Stimulated activated naive B cell treated with anti-CD40 and anti-IgM and Interleukin-4, amounts not matched to agents 10 μg/mL and 1 μg/mL and 100 μg/mL, for 72 hours (primary cell): ENCODE results near the gene SGSM1.
"Not testable (repeated sequence)": the region's sequence is repeated elsewhere in the genome, so short reads cannot be mapped to it uniquely, and the experiment has no call there.

ENCODE experiments used
- ATAC-seq, 2 donors: fragments of 150-1000 bp; cut with Tn5 transposase; replicated peaks; 2 replicates each; pipeline ENCODE4 v1.10.0; 2021; ENCODE audit warnings: moderate library complexity in 1 of 2
- DNase-seq: peaks from one replicate; pipeline ENCODE4 v3.0.0; 2021
- H3K27ac Mint-ChIP-seq: one replicate; pipeline ENCODE4 v1.8.0; 2022; ENCODE audit warnings: mild to moderate bottlenecking, mixed read lengths
- H3K27me3 Mint-ChIP-seq, 2 donors: one replicate each; pipeline ENCODE4 v1.8.0; 2022; ENCODE audit warnings: mixed read lengths in 2 of 2
- H3K36me3 Mint-ChIP-seq, 2 donors: one replicate each; pipeline ENCODE4 v1.8.0; 2022; ENCODE audit warnings: mixed read lengths in 2 of 2, mild to moderate bottlenecking in 1 of 2
- H3K4me1 Mint-ChIP-seq, 2 donors: one replicate each; pipeline ENCODE4 v1.8.0; 2022; ENCODE audit warnings: mixed read lengths in 2 of 2, mild to moderate bottlenecking in 1 of 2
- H3K4me3 Mint-ChIP-seq, 2 donors: one replicate each; pipeline ENCODE4 v1.8.0; 2022; ENCODE audit warnings: mild to moderate bottlenecking in 2 of 2, mixed read lengths in 2 of 2, moderate library complexity in 1 of 2
- H3K9me3 Mint-ChIP-seq, 2 donors: one replicate each; pipeline ENCODE4 v1.8.0; 2022; ENCODE audit warnings: mixed read lengths in 2 of 2, mild to moderate bottlenecking in 1 of 2

SGSM1 gene

DNA sequence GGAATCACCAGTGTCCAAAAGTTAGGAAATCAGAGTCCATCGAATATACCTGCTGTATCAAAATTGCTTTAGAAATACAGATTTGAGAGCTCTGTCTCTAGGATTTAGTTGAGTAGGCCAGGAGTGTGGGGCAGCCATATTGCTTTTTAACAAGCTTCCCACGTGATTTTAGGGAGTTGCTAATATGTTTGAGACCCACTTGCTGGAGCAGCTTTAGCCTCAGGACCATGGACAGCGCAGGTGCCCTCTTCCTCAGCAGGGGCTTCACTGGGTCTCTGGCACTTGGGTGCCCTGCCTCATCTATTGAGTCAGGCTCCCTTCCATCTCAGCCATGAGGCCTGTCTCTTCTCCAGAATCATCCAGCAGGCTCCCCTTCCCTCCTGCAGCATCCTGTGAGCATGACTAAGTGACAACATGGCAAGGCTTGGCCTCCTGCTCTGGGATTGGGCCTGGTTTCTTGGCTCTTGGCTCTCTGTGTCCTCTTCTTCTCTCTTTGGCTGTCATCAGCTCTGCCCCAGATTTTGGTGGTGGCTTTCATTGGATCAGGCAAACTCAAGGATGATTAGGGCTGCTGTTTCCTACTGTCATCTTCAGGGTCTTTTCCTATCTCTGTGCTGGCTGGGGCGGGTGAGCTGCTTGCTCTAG lies 70.0 kb downstream of the SGSM1 start:
- H3K4me1 Mint-ChIP-seq: no peaks in the 10 kb centered on the region
- no peak overlapping the region for H3K4me3 Mint-ChIP-seq
- no peak overlapping the region for H3K27ac Mint-ChIP-seq
- peaks cover 0 to 3% of the 10 kb centered on the region in 2 donors for H3K9me3 Mint-ChIP-seq
- H3K36me3 Mint-ChIP-seq: no peaks in the 10 kb centered on the region
- ATAC-seq (no peak), DNase-seq (no peak)
- no peaks in the 10 kb centered on the region for H3K27me3 Mint-ChIP-seq

DNA sequence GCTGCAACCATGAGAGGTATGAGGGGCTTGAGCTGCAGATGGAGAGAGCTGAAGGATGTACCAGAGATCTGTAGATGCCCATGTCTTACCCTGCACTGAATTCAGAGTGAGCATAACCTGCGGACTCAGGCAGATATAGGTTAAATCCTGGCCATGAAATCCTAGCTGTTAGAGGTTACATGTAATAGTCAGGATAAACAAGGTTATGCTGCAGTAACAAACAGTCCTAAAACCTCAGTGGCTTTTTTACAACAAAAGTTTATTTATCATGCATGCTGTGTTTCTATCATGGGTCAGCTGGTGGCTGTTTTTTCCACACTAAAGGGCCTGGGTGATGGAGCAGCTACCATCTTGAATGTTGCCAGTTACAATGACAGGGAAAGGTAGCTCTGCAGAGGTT lies 70.7 kb downstream of the SGSM1 start:
- Mint-ChIP-seq H3K4me1 (no peaks in the 10 kb centered on the region), H3K4me3 (no peak overlapping the region), H3K27ac (no peak overlapping the region), H3K36me3 (no peaks in the 10 kb centered on the region), H3K27me3 (no peaks in the 10 kb centered on the region), H3K9me3 (peaks cover 0 to 3% of the 10 kb centered on the region in 2 donors)
- no peak for ATAC-seq
- no peak for DNase-seq

DNA sequence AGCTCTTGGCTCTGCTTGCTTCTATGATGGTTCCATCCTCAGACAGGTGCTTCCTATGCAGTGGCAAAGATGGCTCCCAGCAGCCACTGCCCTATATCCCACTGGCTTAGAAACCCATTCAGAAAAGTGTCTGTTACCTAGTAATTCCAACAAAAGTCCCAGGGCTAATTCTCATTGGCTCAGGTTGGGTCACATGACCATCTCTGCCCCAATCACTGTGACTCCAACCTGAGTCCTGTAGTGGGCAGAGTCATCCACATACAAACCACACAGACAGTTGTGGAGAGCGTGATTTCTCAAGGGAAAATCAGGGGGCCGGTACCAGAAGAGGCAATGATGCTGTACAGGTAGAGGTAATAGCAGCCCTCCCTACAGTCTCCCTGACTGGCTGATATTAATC lies 73.0 kb downstream of the SGSM1 start:
- peaks cover 0 to 7% of the 10 kb centered on the region in 2 donors for H3K27me3 Mint-ChIP-seq
- peaks cover 0 to 3% of the 10 kb centered on the region in 2 donors for H3K9me3 Mint-ChIP-seq
- ATAC-seq: no peak
- DNase-seq: no peak
- H3K4me1 Mint-ChIP-seq: no peaks in the 10 kb centered on the region
- no peaks in the 10 kb centered on the region for H3K36me3 Mint-ChIP-seq
- H3K4me3 Mint-ChIP-seq: no peak overlapping the region
- no peak overlapping the region for H3K27ac Mint-ChIP-seq

DNA sequence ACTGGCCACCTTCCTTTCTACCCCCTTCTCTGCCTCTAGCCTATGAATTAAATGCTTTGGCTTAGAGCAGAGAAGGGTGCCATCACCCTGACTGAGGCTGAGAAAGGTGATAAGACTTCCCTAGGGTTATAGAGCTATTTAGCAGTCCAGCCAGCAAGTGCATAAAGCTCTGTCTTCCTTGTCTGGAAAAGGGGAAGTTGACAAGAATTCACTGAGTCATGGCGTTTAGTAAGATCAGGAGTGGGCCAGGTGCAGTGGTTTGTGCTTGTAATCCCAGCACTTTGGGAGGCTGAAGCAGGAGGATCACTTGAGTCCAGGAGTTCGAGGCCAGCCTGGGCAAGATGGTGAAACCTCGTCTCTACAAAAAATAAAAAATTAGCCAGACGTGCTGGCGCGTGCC lies 77.4 kb downstream of the SGSM1 start:
- ATAC-seq (no peak), DNase-seq (no peak)
- Mint-ChIP-seq H3K9me3 (peaks cover 0 to 5% of the 10 kb centered on the region in 2 donors), H3K27me3 (peaks cover 0 to 15% of the 10 kb centered on the region in 2 donors), H3K27ac (peak overlapping the region; percentile 25), H3K4me1 (no peaks in the 10 kb centered on the region), H3K36me3 (no peaks in the 10 kb centered on the region), H3K4me3 (no peak overlapping the region)

DNA sequence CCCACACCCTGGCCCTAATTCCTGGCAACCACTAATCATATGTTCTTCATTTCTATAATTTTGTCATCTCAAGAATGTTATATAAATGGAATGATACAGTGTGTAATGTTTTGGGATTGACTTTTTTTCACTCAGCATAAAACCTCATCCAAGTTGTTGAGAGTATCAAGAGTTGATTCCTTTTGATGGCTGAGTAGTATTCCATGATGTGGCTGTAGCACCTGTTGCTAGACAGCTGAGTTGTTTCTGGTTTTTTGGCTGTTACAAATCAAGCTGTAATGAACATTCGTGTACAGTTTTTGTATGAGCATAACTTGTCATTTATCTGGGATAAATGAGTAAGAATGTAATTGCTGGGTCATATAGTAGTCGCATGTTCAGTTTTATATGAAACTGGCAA lies 81.2 kb downstream of the SGSM1 start:
- H3K27me3 Mint-ChIP-seq: peaks cover 11 to 15% of the 10 kb centered on the region in 2 donors
- no peak overlapping the region for H3K4me3 Mint-ChIP-seq
- no peaks in the 10 kb centered on the region for H3K36me3 Mint-ChIP-seq
- no peak overlapping the region for H3K27ac Mint-ChIP-seq
- no peak for ATAC-seq
- H3K4me1 Mint-ChIP-seq: no peaks in the 10 kb centered on the region
- no peak for DNase-seq
- H3K9me3 Mint-ChIP-seq: peaks cover 0 to 2% of the 10 kb centered on the region in 2 donors

DNA sequence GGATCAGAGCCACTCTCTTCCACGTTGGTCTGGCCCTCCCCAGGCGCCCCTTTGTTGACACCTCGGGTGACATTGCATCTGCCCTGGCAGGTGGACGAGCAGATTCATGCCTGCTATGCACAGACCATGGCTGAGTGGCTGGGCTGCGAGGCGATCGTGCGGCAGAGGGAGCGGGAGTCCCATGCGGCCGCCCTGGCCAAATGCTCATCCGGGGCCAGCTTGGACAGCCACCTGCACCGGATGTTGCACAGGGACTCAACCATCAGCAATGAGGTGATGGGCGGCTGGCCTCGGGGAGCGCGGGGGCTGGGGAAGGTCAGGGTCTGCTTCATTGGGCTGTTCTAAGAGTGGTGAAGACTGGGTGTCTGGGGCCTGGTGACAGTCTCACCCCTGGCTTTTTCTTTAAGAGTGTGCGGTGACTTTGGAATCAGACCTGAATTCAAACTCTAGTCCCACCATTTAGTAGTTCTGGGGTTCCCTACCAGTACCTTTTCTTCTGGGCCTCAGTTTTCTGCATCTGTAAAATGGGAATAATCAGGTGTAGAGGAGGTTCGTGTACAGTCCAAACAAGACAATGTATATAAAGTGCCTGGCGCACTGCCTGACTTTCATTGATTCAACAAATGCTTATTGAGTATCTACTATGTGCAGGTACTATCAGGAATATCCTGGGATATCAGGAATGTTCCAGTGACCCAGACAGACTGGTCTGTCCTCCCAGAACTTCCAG lies 87.5 kb downstream of the SGSM1 start:
- Mint-ChIP-seq H3K27me3 (peaks cover 6 to 20% of the 10 kb centered on the region in 2 donors), H3K9me3 (no peaks in the 10 kb centered on the region), H3K36me3 (no peaks in the 10 kb centered on the region), H3K4me1 (no peaks in the 10 kb centered on the region), H3K4me3 (no peak overlapping the region), H3K27ac (no peak overlapping the region)
- ATAC-seq: no peak
- DNase-seq: no peak

DNA sequence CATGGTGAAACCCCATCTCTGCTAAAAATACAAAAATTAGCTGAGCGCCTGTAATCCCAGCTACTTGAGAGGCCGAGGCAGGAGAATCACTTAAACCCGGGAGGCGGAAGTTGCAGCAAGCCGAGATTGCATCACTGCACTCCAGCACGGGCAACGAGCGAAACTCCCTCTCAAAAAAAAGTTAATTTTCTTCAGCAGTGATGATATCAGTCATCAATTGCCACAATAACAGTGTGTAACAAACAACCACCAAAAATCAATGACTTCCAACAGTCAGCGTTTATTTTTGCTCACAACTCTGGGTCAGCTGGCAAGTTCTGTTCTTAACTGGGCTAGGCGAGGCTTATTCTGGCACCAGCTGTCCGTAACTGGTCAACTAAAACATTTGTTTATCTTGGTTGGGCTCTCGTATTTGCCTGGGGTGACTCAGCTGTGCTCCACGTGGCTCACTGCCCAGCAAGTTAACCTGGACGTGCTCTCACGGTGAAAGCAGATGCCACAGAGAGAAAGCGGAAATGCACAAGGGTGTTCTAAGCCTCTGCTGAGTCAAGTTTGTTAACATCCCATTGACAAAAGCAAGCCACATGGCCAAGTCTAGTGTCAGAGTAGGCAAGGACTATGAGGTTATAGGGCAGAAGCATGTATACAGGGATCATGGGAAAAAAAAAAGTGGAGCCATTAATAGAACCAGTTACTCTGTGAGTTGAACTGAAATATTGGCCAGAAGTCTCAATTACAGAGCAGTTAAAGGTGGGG lies 88.4 kb downstream of the SGSM1 start:
- no peak overlapping the region for H3K4me3 Mint-ChIP-seq
- DNase-seq: no peak
- ATAC-seq: no peak
- H3K9me3 Mint-ChIP-seq: no peaks in the 10 kb centered on the region
- H3K36me3 Mint-ChIP-seq: no peaks in the 10 kb centered on the region
- peaks cover 6 to 20% of the 10 kb centered on the region in 2 donors for H3K27me3 Mint-ChIP-seq
- no peaks in the 10 kb centered on the region for H3K4me1 Mint-ChIP-seq
- no peak overlapping the region for H3K27ac Mint-ChIP-seq

DNA sequence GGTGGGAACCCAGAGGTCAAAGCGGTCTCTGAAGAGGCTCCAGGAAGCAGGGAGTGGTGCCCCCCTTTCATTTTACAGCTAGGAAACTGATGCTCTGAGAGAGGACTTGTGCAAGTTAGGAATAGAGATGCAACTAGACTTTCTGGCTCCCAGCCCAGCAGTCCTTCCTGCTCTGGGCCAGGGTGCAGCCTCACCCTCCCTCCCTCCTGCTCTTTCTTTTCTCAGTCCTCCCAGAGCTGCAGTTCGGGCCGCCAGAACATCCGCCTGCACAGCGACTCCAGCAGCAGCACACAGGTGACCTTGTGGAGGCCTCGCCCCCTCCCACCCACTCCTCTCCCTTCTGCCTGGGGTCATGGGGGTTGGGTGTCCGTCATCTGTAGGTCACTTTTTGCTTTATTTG lies 89.0 kb downstream of the SGSM1 start:
- DNase-seq: no peak
- no peak overlapping the region for H3K4me3 Mint-ChIP-seq
- no peak overlapping the region for H3K27ac Mint-ChIP-seq
- no peak for ATAC-seq
- H3K4me1 Mint-ChIP-seq: no peaks in the 10 kb centered on the region
- H3K36me3 Mint-ChIP-seq: no peaks in the 10 kb centered on the region
- peaks cover 6 to 20% of the 10 kb centered on the region in 2 donors for H3K27me3 Mint-ChIP-seq
- H3K9me3 Mint-ChIP-seq: no peaks in the 10 kb centered on the region

DNA sequence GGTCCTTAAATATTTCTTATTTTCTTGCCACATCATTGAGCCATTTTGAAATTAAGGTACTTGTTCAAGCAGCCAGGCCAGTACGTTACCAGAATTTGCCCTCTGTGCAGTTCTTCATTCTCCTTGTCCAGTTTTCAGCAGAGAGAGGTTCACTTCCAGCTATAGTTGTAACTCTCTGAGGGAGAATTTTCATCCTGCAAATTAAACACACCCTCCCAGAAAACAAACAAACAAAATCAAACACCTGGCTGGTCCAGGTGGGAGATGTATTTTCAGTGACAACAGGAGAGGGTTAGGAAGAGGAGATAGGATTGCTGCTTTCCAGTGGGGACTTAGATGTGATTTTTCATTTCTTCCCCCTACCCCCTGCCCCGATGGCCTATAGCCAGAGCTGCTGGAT lies 95.4 kb downstream of the SGSM1 start:
- peaks cover 0 to 14% of the 10 kb centered on the region in 2 donors for H3K36me3 Mint-ChIP-seq
- DNase-seq (no peak), ATAC-seq (no peak)
- no peaks in the 10 kb centered on the region for H3K4me1 Mint-ChIP-seq
- H3K27ac Mint-ChIP-seq: no peak overlapping the region
- H3K9me3 Mint-ChIP-seq: peaks cover 7 to 11% of the 10 kb centered on the region in 2 donors
- no peak overlapping the region for H3K4me3 Mint-ChIP-seq
- peaks cover 6% of the 10 kb centered on the region in 2 donors for H3K27me3 Mint-ChIP-seq

DNA sequence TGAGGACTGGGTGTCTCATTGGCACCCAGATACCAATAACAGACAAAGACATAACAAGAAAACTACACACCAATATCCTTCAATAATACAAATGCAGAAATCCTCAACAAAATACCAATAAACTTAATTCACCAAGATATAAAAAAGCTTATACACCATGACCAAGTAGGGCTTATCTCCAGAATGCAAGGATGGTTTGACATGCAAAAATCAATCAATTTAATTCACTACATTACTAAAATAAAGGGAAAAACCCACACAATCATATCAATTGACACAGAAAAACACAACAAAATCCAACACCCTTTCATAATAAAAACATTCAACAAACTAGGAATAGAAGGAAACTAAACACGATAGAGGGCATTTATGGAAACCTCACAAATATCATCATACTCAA lies 99.9 kb downstream of the SGSM1 start:
- Mint-ChIP-seq H3K27me3 (peaks cover 10 to 12% of the 10 kb centered on the region in 2 donors), H3K27ac (no peak overlapping the region), H3K9me3 (peaks cover 11 to 16% of the 10 kb centered on the region in 2 donors), H3K36me3 (peaks cover 0 to 14% of the 10 kb centered on the region in 2 donors), H3K4me3 (no peak overlapping the region), H3K4me1 (no peaks in the 10 kb centered on the region)
- ATAC-seq (no peak), DNase-seq (no peak)

DNA sequence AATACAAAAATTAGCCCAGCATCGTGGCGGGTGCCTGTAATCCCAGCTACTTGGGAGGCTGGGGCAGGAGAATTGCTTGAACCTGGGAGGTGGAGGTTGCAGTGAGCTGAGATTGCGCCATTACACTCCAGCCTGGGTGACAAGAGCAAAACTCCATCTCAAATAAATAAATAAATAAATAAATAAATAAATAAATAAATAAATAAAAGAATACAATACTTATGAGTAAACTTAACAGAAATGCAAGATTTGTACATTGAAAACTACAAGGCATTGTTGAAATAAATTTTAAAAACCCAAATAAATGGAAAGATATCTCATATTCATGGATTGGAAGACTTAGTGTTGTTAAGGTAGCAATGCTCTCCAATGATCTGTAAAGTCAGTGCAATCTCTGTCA lies 101.1 kb downstream of the SGSM1 start:
- H3K4me3 Mint-ChIP-seq, DNase-seq, H3K4me1 Mint-ChIP-seq, ATAC-seq, H3K27ac Mint-ChIP-seq: not testable (repeated sequence)
- Mint-ChIP-seq H3K9me3 (peaks cover 11 to 16% of the 10 kb centered on the region in 2 donors), H3K36me3 (peaks cover 0 to 14% of the 10 kb centered on the region in 2 donors), H3K27me3 (peaks cover 10 to 12% of the 10 kb centered on the region in 2 donors)

DNA sequence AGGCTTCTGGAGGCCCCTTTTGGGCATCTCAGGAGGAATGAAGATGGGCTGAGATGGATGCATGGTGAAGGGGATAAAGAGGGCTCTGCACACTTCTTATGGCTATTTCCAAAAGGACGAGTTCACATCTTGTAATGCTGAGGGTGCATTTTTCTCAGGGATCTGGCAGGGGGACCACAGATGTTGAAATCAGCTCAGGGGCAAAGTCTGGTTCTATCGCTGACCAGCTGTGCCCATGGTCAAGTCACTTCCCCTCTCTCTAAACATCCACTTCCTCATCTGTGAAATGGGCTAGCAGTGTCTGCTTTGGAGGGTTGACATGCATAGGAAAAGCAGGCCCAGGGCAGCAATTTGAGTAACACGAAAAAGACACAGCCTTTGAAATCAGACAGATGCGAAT lies 114.0 kb downstream of the SGSM1 start:
- Mint-ChIP-seq H3K9me3 (no peaks in the 10 kb centered on the region), H3K4me1 (no peaks in the 10 kb centered on the region), H3K36me3 (no peaks in the 10 kb centered on the region), H3K27ac (no peak overlapping the region), H3K27me3 (peaks cover 0 to 8% of the 10 kb centered on the region in 2 donors), H3K4me3 (no peak overlapping the region)
- no peak for ATAC-seq
- no peak for DNase-seq

DNA sequence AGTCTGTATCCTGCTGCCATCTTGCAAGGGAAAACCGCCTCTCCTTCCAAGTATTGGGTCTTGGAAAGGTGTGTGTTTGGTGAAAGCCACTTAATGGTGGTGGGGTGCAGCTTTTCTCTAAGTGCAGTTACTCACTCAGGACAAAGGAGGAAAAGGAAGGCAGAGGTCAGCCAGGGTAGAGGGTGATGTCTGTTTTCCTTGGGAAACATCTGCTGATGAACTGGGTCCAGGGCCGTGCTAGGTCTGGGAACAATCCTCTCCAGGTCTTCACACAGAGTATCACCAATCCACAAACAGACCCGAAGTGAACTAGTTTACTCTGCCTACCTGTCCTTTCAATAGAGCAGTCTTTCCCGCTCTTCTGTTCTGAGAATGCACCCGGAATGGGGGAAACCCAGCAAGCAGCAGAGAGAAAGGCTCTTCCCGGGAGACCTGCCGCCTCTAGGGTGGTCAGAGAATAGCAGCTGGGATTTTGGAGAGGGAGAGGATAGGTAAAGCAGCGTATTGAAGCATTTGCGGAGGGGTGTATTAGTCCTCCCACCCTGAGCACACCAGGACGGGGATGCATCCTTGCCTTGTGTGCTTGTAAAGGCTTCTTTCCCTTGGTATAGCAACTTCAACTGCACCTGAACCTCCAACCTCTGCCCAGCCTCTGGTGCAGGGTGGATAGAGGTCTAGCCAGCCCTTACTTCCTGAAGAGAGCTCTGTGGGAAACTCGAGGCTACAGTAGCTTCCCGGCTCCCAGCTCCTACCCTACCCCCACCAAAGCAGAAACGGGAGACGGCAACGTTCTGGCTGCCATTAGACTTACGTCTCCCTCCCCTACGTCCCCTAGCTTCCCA lies 119.8 kb downstream of the SGSM1 start:
- no peaks in the 10 kb centered on the region for H3K4me1 Mint-ChIP-seq
- H3K4me3 Mint-ChIP-seq: no peak overlapping the region
- ATAC-seq: no peak
- no peaks in the 10 kb centered on the region for H3K9me3 Mint-ChIP-seq
- no peak for DNase-seq
- H3K27me3 Mint-ChIP-seq: peaks cover 9 to 20% of the 10 kb centered on the region in 2 donors
- H3K36me3 Mint-ChIP-seq: no peaks in the 10 kb centered on the region
- H3K27ac Mint-ChIP-seq: no peak overlapping the region

DNA sequence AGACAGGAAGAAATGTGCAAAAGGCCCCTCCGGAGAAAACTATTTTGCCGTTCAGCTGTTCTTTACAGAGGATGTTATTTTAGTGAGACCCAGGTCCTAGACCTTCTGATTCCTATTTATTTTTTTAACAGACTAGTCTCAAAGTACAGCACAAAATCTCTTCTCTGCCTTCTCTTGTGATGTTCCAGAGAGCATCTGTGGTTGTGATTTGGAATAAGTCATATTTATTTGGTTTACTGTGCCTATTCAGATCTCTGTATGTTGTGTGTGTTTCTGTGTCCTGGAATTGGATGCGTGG lies 120.4 kb downstream of the SGSM1 start:
- H3K27ac Mint-ChIP-seq: no peak overlapping the region
- H3K27me3 Mint-ChIP-seq: peaks cover 9 to 20% of the 10 kb centered on the region in 2 donors
- H3K9me3 Mint-ChIP-seq: no peaks in the 10 kb centered on the region
- no peaks in the 10 kb centered on the region for H3K36me3 Mint-ChIP-seq
- no peak overlapping the region for H3K4me3 Mint-ChIP-seq
- ATAC-seq (no peak), DNase-seq (no peak)
- H3K4me1 Mint-ChIP-seq: no peaks in the 10 kb centered on the region
